NCI-H2227 treated with DMSO at 0.1 percent for 48 hours (cell line): Measurements from ENCODE around the gene BRICD5.
A peak's percentile ranks its signal among the peaks of the same experiment; 100 is the strongest.

Source experiments
- DNase-seq: peaks from one replicate; lab custom pipeline; 2025; lab: John Stamatoyannopoulos, UW

Gene BRICD5

GRCh38 chr16:2180962-2181923, 29.4 kb downstream of the BRICD5 start:
- no peak for DNase-seq

GRCh38 chr16:2180461-2180860, 30.2 kb downstream of the BRICD5 start:
- no peak for DNase-seq

GRCh38 chr16:2179576-2179975, 31.1 kb downstream of the BRICD5 start:
- no peak for DNase-seq

GRCh38 chr16:2179107-2179501, 31.6 kb downstream of the BRICD5 start:
- DNase-seq: no peak

GRCh38 chr16:2178321-2179106, 32.1 kb downstream of the BRICD5 start:
- DNase-seq: no peak

GRCh38 chr16:2177561-2177960, 33.1 kb downstream of the BRICD5 start:
- DNase-seq: no peak

GRCh38 chr16:2177101-2177500, 33.6 kb downstream of the BRICD5 start:
- DNase-seq: no peak

GRCh38 chr16:2176047-2176446, 34.6 kb downstream of the BRICD5 start:
- DNase-seq: no peak

- DNase-seq: no peak
Measured at GRCh38 chr16:2175454-2175853, 35.2 kb downstream of the BRICD5 start.

GRCh38 chr16:2174396-2175131, 36.1 kb downstream of the BRICD5 start:
- DNase-seq: peak; percentile 86

- no peak for DNase-seq
Measured at GRCh38 chr16:2173916-2174315, 36.7 kb downstream of the BRICD5 start.

GRCh38 chr16:2173366-2173765, 37.3 kb downstream of the BRICD5 start:
- DNase-seq: no peak

- no peak for DNase-seq
Measured at GRCh38 chr16:2172688-2173335, 37.9 kb downstream of the BRICD5 start.

GRCh38 chr16:2171601-2172178, 39.0 kb downstream of the BRICD5 start:
- no peak for DNase-seq

GRCh38 chr16:2170587-2171435, 39.9 kb downstream of the BRICD5 start:
- DNase-seq: no peak

GRCh38 chr16:2170080-2170479, 40.6 kb downstream of the BRICD5 start:
- no peak for DNase-seq

GRCh38 chr16:2167068-2167638, 43.5 kb downstream of the BRICD5 start:
- DNase-seq: no peak

GRCh38 chr16:2166263-2167067, 44.2 kb downstream of the BRICD5 start:
- no peak for DNase-seq

GRCh38 chr16:2165861-2166260, 44.8 kb downstream of the BRICD5 start:
- no peak for DNase-seq
